B cell (primary cell): ENCODE data around the gene PPM1N. TPM values are rescaled to one million over a fixed set of nuclear protein-coding genes. Genes with fewer than 3 reads are reported as not detected.
A peak's percentile ranks its signal among the peaks of the same experiment; 100 is the strongest.

ENCODE experiments used
- ATAC-seq: fragments of 200-7000 bp; cut with Tn5 transposase; one replicate; pipeline ENCODE4 v1.10.0; 2021; ENCODE audit warnings: low read depth, mild to moderate bottlenecking, moderate number of reproducible peaks, moderate library complexity
- CTCF ChIA-PET: fragments of 350-600 bp; sonication (Branson Sonifier 250); formaldehyde crosslinking; loops from one replicate; lab custom pipeline; 2021; ENCODE audit warnings: antibody characterized with exemption, inconsistent platforms; lab: Charles Lee
- POLR2A ChIA-PET: fragments of 350-600 bp; sonication (Branson Sonifier 250); formaldehyde crosslinking; loops from one replicate; lab custom pipeline; 2021; ENCODE audit warnings: antibody characterized with exemption; lab: Charles Lee
- DNase-seq: peaks from one replicate; pipeline ENCODE4 v3.0.0; 2013
- H2AFZ ChIP-seq: 2 replicates; pipeline ENCODE4 v1.6.1; 2012; ENCODE audit warnings: mild to moderate bottlenecking, low read depth, low read length; ENCODE audit not compliant: insufficient read depth, poor library complexity, severe bottlenecking
- H3K27ac ChIP-seq, 2 donors: 1 replicate in 1 of 2; 2 replicates in 1 of 2; pipeline ENCODE4 v1.5.1; 2012 to 2013; ENCODE audit warnings: low read length in 2 of 2, mild to moderate bottlenecking in 2 of 2, moderate library complexity in 1 of 2
- H3K27me3 ChIP-seq, 4 experiments: fragments of 200-600 bp in 1 of 4; sonication (generic) in 1 of 4; replicated peaks in 1 of 4; 1 replicate in 2 of 4; 2 replicates in 2 of 4; pipeline versions ENCODE4 v1.6.1 to v1.7.0; 2013 to 2016; ENCODE audit warnings: low read length in 3 of 4, mild to moderate bottlenecking in 2 of 4, mixed read lengths in 1 of 4, moderate library complexity in 1 of 4; ENCODE audit not compliant: insufficient read depth in 4 of 4, control insufficient read depth in 3 of 4; ENCODE audit errors: control extremely low read depth in 1 of 4
- H3K36me3 ChIP-seq, 2 experiments: replicated peaks in 1 of 2; 1 replicate in 1 of 2; 2 replicates in 1 of 2; pipeline versions ENCODE4 v1.6.1 to v1.7.1; 2013; ENCODE audit warnings: low read length in 1 of 2; ENCODE audit not compliant: insufficient read depth in 2 of 2, control insufficient read depth in 1 of 2; ENCODE audit errors: control extremely low read depth in 1 of 2, extremely low read depth in 1 of 2
- H3K4me1 ChIP-seq, 2 donors: fragments of 200-600 bp in 1 of 2; sonication (generic) in 1 of 2; 1 replicate in 1 of 2; 2 replicates in 1 of 2; pipeline versions ENCODE4 v1.5.1 to v1.6.1; 2013 to 2017; ENCODE audit warnings: low read length in 2 of 2; ENCODE audit not compliant: control insufficient read depth in 2 of 2, insufficient read depth in 2 of 2
- H3K4me2 ChIP-seq: replicated peaks from 2 replicates; pipeline ENCODE3; 2012; ENCODE audit warnings: mild to moderate bottlenecking, low read depth, low read length; ENCODE audit not compliant: poor library complexity, severe bottlenecking
- H3K4me3 ChIP-seq, 5 experiments: fragments of 200-600 bp in 1 of 5; sonication (generic) in 1 of 5; 1 replicate in 3 of 5; 2 replicates in 2 of 5; pipeline versions ENCODE4 v1.5.1 to v1.7.0; 2011 to 2016; ENCODE audit warnings: low read length in 4 of 5, mild to moderate bottlenecking in 4 of 5, low read depth in 2 of 5, control low read depth in 1 of 5, moderate library complexity in 1 of 5; ENCODE audit not compliant: insufficient read depth in 1 of 5; ENCODE audit errors: control extremely low read depth in 1 of 5, extremely low read depth in 1 of 5
- H3K79me2 ChIP-seq: fragments of 200-600 bp; sonication (generic); one replicate; pipeline ENCODE4 v1.6.0; 2016; ENCODE audit warnings: low read length; ENCODE audit not compliant: control insufficient read depth, insufficient read depth
- H3K9ac ChIP-seq: fragments of 200-600 bp; sonication (generic); 2 replicates; pipeline ENCODE4 v1.6.1; 2017; ENCODE audit warnings: mild to moderate bottlenecking, low read length, moderate library complexity
- H3K9me3 ChIP-seq, 3 donors: one replicate each; pipeline versions ENCODE4 v1.6.1 to v1.7.1; 2013; ENCODE audit warnings: low read length in 2 of 3; ENCODE audit not compliant: control insufficient read depth in 2 of 3, insufficient read depth in 1 of 3; ENCODE audit errors: control extremely low read depth in 1 of 3
- H4K20me1 ChIP-seq: 2 replicates; pipeline ENCODE4 v1.6.0; 2012; ENCODE audit warnings: mild to moderate bottlenecking, low read length; ENCODE audit not compliant: insufficient read depth, control insufficient read depth, poor library complexity, severe bottlenecking
- H3K27ac Mint-ChIP-seq: one replicate; pipeline ENCODE4 v1.8.0; 2021; ENCODE audit warnings: mixed read lengths
- H3K27me3 Mint-ChIP-seq: one replicate; pipeline ENCODE4 v1.8.0; 2021; ENCODE audit warnings: mixed read lengths
- H3K4me1 Mint-ChIP-seq: one replicate; pipeline ENCODE4 v1.8.0; 2021; ENCODE audit warnings: mixed read lengths
- H3K4me3 Mint-ChIP-seq: one replicate; pipeline ENCODE4 v1.8.0; 2021; ENCODE audit warnings: mixed read lengths
- H3K9me3 Mint-ChIP-seq: one replicate; pipeline ENCODE4 v1.8.0; 2022; ENCODE audit warnings: mixed read lengths; ENCODE audit not compliant: insufficient read depth
- EZH2 ChIP-seq: IDR thresholded peaks from 2 replicates; pipeline ENCODE4 v1.6.1; 2012; ENCODE audit warnings: borderline replicate concordance, low read depth, mild to moderate bottlenecking, moderate library complexity, low read length; ENCODE audit not compliant: insufficient read depth, poor library complexity, severe bottlenecking
- WGBS: methylation state at CpG from one replicate; pipeline ENCODE4 v1.1.5; 2013; ENCODE audit warnings: missing lambda C conversion rate; ENCODE audit not compliant: insufficient coverage; 5-methylcytosine and 5-hydroxymethylcytosine counted together
- intact Hi-C: fragments of 100-400 bp; cut with micrococcal nuclease; formaldehyde crosslinking; loops from one replicate; pipeline ENCODE4 v1.10.0; 2022
- polyA plus RNA-seq: library from polyadenylated mRNA; depleted of rRNA; stranded (reverse); fragments of >200 nt; gene quantifications from 2 replicates; pipeline ENCODE4 v1.2.3, GENCODE V29; 2012
- total RNA-seq, 2 donors: library from RNA; stranded (reverse); fragments of 120-200 nt in 1 of 2; gene quantifications; 1 replicate in 1 of 2; 2 replicates in 1 of 2; pipeline versions ENCODE4 v1.2.3 to v1.2.4, GENCODE V29; 2013 to 2022
- TF ChIP-seq, protein P1 (sequence below): fragments of 200-600 bp; IDR thresholded peaks from one replicate; pipeline ENCODE4 v1.8.0; 2022; ENCODE audit warnings: antibody characterized with exemption, mild to moderate bottlenecking

PPM1N gene
- total and polyA plus RNA-seq, 2 donors (not counting 1 experiment from before 2014, with no cell fraction given) = 2.6 to 6.5 TPM

DNA sequence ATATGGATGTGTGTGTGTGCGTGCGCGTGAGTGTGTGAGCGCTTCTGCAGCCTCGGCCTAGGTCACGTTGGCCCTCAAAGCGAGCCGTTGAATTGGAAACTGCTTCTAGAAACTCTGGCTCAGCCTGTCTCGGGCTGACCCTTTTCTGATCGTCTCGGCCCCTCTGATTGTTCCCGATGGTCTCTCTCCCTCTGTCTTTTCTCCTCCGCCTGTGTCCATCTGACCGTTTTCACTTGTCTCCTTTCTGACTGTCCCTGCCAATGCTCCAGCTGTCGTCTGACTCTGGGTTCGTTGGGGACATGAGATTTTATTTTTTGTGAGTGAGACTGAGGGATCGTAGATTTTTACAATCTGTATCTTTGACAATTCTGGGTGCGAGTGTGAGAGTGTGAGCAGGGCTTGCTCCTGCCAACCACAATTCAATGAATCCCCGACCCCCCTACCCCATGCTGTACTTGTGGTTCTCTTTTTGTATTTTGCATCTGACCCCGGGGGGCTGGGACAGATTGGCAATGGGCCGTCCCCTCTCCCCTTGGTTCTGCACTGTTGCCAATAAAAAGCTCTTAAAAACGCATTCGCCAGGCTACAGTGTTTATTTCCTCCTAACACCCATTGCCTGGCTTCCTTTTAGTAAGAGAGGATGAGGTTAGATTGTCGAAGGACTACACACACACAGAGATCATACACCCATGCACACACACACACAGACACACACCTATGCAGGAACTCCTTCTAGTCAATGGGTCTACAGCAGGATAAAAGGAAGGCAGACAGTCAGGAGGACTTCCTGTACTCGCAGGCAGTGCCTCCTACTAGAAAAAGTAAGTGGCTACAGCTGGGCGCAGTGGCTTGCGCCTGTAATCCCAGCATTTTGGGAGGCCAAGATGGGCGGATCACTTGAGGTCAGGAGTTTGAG lies 23.4 kb upstream of the PPM1N start:
- Histone ChIP-seq H4K20me1 (peaks cover 39% of the 10 kb centered on the region), H3K27me3 (peaks cover 0 to 28% (median 11%) of the 10 kb centered on the region in 4 experiments), H2AFZ (no peak overlapping the region), H3K4me2 (no peak overlapping the region), H3K36me3 (no peaks in the 10 kb centered on the region), H3K9ac (no peak overlapping the region), H3K4me1 (peaks cover 37 to 43% of the 10 kb centered on the region in 2 donors), H3K27ac (no peak overlapping the region), H3K79me2 (no peaks in the 10 kb centered on the region), H3K9me3 (no peaks in the 10 kb centered on the region), H3K4me3 (no peak overlapping the region)
- H3K27me3 Mint-ChIP-seq = peaks cover 23% of the 10 kb centered on the region
- H3K4me1 Mint-ChIP-seq = peaks cover 54% of the 10 kb centered on the region
- H3K27ac Mint-ChIP-seq = no peak overlapping the region
- 82% methylated on average over 16 of the region's 28 CpGs for WGBS
- intact Hi-C loops = no loop called here
- H3K4me3 Mint-ChIP-seq = no peak overlapping the region
- DNase-seq (peak; percentile 72), ATAC-seq (no peak)
- TF ChIP-seq, protein P1, sequence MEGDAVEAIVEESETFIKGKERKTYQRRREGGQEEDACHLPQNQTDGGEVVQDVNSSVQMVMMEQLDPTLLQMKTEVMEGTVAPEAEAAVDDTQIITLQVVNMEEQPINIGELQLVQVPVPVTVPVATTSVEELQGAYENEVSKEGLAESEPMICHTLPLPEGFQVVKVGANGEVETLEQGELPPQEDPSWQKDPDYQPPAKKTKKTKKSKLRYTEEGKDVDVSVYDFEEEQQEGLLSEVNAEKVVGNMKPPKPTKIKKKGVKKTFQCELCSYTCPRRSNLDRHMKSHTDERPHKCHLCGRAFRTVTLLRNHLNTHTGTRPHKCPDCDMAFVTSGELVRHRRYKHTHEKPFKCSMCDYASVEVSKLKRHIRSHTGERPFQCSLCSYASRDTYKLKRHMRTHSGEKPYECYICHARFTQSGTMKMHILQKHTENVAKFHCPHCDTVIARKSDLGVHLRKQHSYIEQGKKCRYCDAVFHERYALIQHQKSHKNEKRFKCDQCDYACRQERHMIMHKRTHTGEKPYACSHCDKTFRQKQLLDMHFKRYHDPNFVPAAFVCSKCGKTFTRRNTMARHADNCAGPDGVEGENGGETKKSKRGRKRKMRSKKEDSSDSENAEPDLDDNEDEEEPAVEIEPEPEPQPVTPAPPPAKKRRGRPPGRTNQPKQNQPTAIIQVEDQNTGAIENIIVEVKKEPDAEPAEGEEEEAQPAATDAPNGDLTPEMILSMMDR = no peak
- no peak for TF ChIP-seq EZH2
- H3K9me3 Mint-ChIP-seq = no peaks in the 10 kb centered on the region
- ChIA-PET POLR2A (interaction anchor here (0.7 to 0.9 kb wide), 2 partner anchors 35 to 49 kb away, joined by 3 to 4 read pairs; no protein-coding TSS in a partner anchor), CTCF (interaction anchor here (0.6 to 10.4 kb wide), 6 partner anchors 11 to 50 kb away, joined by 3 to 453 read pairs (median 4); no protein-coding TSS in a partner anchor)
